Activated CD8-positive, alpha-beta T cell treated with anti-CD3 and anti-CD28 coated beads for 36 hours (primary cell): ENCODE data around the gene JADE2. TPM values are rescaled to one million over a fixed set of nuclear protein-coding genes. Genes with fewer than 3 reads are reported as not detected.
"Not testable (repeated sequence)": the region's sequence is repeated elsewhere in the genome, so short reads cannot be mapped to it uniquely, and the experiment has no call there.

Experiments used
- ATAC-seq: fragments of 200-7000 bp; cut with Tn5 transposase; one replicate; pipeline ENCODE4 v1.10.0; 2021; ENCODE audit warnings: mild to moderate bottlenecking, moderate library complexity
- CTCF ChIA-PET: fragments of 350-600 bp; sonication (Branson Sonifier 250); formaldehyde crosslinking; loops from one replicate; lab custom pipeline; 2021; ENCODE audit warnings: antibody characterized with exemption; lab: Charles Lee
- POLR2A ChIA-PET: fragments of 350-600 bp; sonication (Branson Sonifier 250); formaldehyde crosslinking; loops from one replicate; lab custom pipeline; 2021; ENCODE audit warnings: antibody characterized with exemption; lab: Charles Lee
- DNase-seq: peaks from one replicate; pipeline ENCODE4 v3.0.0-alpha.2; 2020
- H3K27ac Mint-ChIP-seq: one replicate; pipeline ENCODE4 v1.8.0; 2021; ENCODE audit warnings: mild to moderate bottlenecking, mixed read lengths
- H3K27me3 Mint-ChIP-seq: one replicate; pipeline ENCODE4 v1.8.0; 2021; ENCODE audit warnings: mixed read lengths
- H3K36me3 Mint-ChIP-seq: one replicate; pipeline ENCODE4 v1.8.0; 2021; ENCODE audit warnings: low read depth, mixed read lengths
- H3K4me1 Mint-ChIP-seq: one replicate; pipeline ENCODE4 v1.8.0; 2021; ENCODE audit warnings: low read depth, mixed read lengths
- H3K4me3 Mint-ChIP-seq: one replicate; pipeline ENCODE4 v1.8.0; 2021; ENCODE audit warnings: mild to moderate bottlenecking, moderate library complexity, mixed read lengths
- H3K9me3 Mint-ChIP-seq: one replicate; pipeline ENCODE4 v1.8.0; 2021; ENCODE audit warnings: mixed read lengths
- CTCF ChIP-seq: fragments of 200-600 bp; IDR thresholded peaks from one replicate; pipeline ENCODE4 v1.8.0; 2022; ENCODE audit warnings: antibody characterized with exemption, mild to moderate bottlenecking
- intact Hi-C: fragments of 100-400 bp; cut with micrococcal nuclease; formaldehyde crosslinking; loops from one replicate; pipeline ENCODE4 v1.10.0; 2022
- total RNA-seq, 2 experiments: library from RNA; stranded (reverse); gene quantifications; one replicate each; pipeline ENCODE4 v1.2.3, GENCODE V29; 2021

The JADE2 gene
- total RNA-seq, 2 experiments from 2014 or later = 58.7 to 61.2 TPM

DNA sequence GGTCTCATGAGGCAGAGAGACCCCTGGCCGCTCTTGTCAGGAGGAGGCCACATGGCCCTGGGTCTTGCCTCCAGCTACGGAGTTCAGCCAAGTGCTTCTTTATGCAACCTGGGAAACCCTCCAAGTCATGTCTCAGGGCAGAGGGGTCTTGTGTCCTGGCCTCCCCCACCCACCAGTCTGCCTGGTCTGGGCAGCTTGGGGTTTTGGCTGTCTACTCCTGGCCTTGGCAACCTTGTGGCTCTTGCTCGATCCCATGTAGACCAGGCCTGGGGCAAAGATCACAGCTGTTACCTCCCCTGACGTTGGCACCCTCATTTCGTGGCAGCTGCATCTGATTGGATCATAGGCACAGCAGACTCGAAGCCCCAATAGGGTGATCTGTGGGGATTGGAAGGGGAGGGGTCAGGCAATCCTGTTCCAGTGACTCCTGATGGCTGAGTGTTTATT is 28.4 kb downstream of the JADE2 start:
- DNase-seq = no peak
- Mint-ChIP-seq H3K9me3 (no peaks in the 10 kb centered on the region), H3K27me3 (no peaks in the 10 kb centered on the region), H3K36me3 (peaks cover 49% of the 10 kb centered on the region), H3K4me1 (peaks cover 60% of the 10 kb centered on the region), H3K4me3 (no peak overlapping the region), H3K27ac (peak overlapping the region; percentile 99)
- POLR2A ChIA-PET = interaction anchor here (1.5 to 2.8 kb wide), 3 partner anchors 9 to 28 kb away, joined by 4 to 16 read pairs (median 15); partner anchors contain the start of gene JADE2
- CTCF ChIA-PET = interaction anchor here (1.9 to 2.8 kb wide), 3 partner anchors 10 to 25 kb away, joined by 5 to 24 read pairs (median 11); no protein-coding TSS in a partner anchor
- no peak for ATAC-seq
- TF ChIP-seq CTCF = no peak
- intact Hi-C loops = no loop called here

GRCh38 chr5:134554319-134555222 is 29.1 kb downstream of the JADE2 start:
- no peak for TF ChIP-seq CTCF
- peak overlapping the region; percentile 99 for H3K27ac Mint-ChIP-seq
- no peaks in the 10 kb centered on the region for H3K9me3 Mint-ChIP-seq
- ChIA-PET POLR2A (interaction anchor here (0.6 to 2.8 kb wide), 8 partner anchors 10 to 379 kb away, joined by 3 to 16 read pairs (median 4); partner anchors contain the start of genes JADE2 and SKP1), CTCF (interaction anchor here (1.1 to 3.0 kb wide), 8 partner anchors 10 to 142 kb away, joined by 3 to 24 read pairs (median 8); no protein-coding TSS in a partner anchor)
- peaks cover 60% of the 10 kb centered on the region for H3K4me1 Mint-ChIP-seq
- peaks cover 46% of the 10 kb centered on the region for H3K36me3 Mint-ChIP-seq
- H3K27me3 Mint-ChIP-seq = no peaks in the 10 kb centered on the region
- H3K4me3 Mint-ChIP-seq = peak overlapping the region; percentile 75
- intact Hi-C loops = no loop called here
- ATAC-seq (peak; percentile 46), DNase-seq (peak; percentile 66)

- Mint-ChIP-seq H3K27ac (peak overlapping the region; percentile 99), H3K4me3 (peak overlapping the region; percentile 75), H3K36me3 (peaks cover 48% of the 10 kb centered on the region), H3K9me3 (no peaks in the 10 kb centered on the region), H3K4me1 (peaks cover 52% of the 10 kb centered on the region), H3K27me3 (no peaks in the 10 kb centered on the region)
- ATAC-seq = peak; percentile 5
- no peak for TF ChIP-seq CTCF
- peak; percentile 46 for DNase-seq
- POLR2A ChIA-PET = interaction anchor here (0.8 to 2.8 kb wide), 12 partner anchors 8 to 378 kb away, joined by 3 to 16 read pairs (median 3); partner anchors contain the start of genes JADE2 and SKP1
- CTCF ChIA-PET = interaction anchor here (1.0 to 3.0 kb wide), 12 partner anchors 8 to 144 kb away, joined by 3 to 24 read pairs (median 4); partner anchors contain the start of gene CDKN2AIPNL
- intact Hi-C loops = no loop called here
Observed at GRCh38 chr5:134555223-134555889, 29.9 kb downstream of the JADE2 start.

DNA sequence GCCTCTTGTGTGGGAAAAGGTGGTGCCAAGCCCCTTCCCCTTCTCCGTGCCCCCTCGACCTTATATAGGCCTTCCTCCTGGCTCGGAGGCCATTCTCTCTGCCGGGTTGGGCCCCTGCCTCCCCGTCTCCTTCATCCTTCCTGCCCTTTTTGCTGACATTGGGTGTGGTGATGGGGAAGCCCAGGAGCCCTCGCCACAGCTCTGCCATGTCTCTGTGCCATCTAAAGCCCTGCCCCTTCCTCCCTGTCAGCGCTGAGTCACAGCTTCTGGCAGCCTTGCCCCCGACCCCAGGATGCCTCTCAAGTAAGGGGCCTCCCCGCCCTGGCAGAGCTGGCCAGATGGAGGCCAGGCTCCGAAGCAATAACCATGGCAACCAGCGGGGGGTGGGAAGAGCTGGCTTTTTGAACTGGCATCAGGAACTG is 30.4 kb downstream of the JADE2 start:
- H3K4me3 Mint-ChIP-seq = peak overlapping the region; percentile 75
- POLR2A ChIA-PET = interaction anchor here (0.8 to 2.8 kb wide), 9 partner anchors 9 to 185 kb away, joined by 3 to 16 read pairs (median 3); partner anchors contain the start of gene JADE2
- peak; percentile 97 for ATAC-seq
- CTCF ChIA-PET = interaction anchor here (1.0 to 3.0 kb wide), 9 partner anchors 9 to 144 kb away, joined by 3 to 24 read pairs (median 4); partner anchors contain the start of gene CDKN2AIPNL
- TF ChIP-seq CTCF = no peak
- peaks cover 46% of the 10 kb centered on the region for H3K4me1 Mint-ChIP-seq
- H3K27ac Mint-ChIP-seq = peak overlapping the region; percentile 99
- peaks cover 43% of the 10 kb centered on the region for H3K36me3 Mint-ChIP-seq
- intact Hi-C loops = no loop called here
- peak; percentile 98 for DNase-seq
- H3K9me3 Mint-ChIP-seq = no peaks in the 10 kb centered on the region
- H3K27me3 Mint-ChIP-seq = no peaks in the 10 kb centered on the region

GRCh38 chr5:134556588-134556987 is 31.1 kb downstream of the JADE2 start:
- CTCF ChIA-PET = interaction anchor here (1.0 to 3.0 kb wide), 7 partner anchors 9 to 145 kb away, joined by 3 to 24 read pairs (median 11); partner anchors contain the start of gene CDKN2AIPNL
- not testable (repeated sequence) for ATAC-seq

More at GRCh38 chr5:134556588-134556987, 31.1 kb downstream of the JADE2 start:
- peak overlapping the region; percentile 89 for H3K27ac Mint-ChIP-seq
- intact Hi-C loops, DNase-seq, H3K9me3 Mint-ChIP-seq, H3K27me3 Mint-ChIP-seq: not testable (repeated sequence)
- peaks cover 44% of the 10 kb centered on the region for H3K4me1 Mint-ChIP-seq
- peak overlapping the region; percentile 27 for H3K4me3 Mint-ChIP-seq
- POLR2A ChIA-PET = interaction anchor here (0.8 to 2.8 kb wide), 6 partner anchors 14 to 186 kb away, joined by 3 to 16 read pairs (median 3); partner anchors contain the start of gene JADE2
- H3K36me3 Mint-ChIP-seq = peaks cover 48% of the 10 kb centered on the region
